ENCODE results near the gene SLC9A9. TPM values are rescaled to one million over a fixed set of nuclear protein-coding genes. Genes with fewer than 3 reads are reported as not detected.
A peak's percentile ranks its signal among the peaks of the same experiment; 100 is the strongest.

The SLC9A9 gene
- total and polyA plus RNA-seq, 4 donors: 12.0 to 39.7 (median 19.1) TPM

DNA sequence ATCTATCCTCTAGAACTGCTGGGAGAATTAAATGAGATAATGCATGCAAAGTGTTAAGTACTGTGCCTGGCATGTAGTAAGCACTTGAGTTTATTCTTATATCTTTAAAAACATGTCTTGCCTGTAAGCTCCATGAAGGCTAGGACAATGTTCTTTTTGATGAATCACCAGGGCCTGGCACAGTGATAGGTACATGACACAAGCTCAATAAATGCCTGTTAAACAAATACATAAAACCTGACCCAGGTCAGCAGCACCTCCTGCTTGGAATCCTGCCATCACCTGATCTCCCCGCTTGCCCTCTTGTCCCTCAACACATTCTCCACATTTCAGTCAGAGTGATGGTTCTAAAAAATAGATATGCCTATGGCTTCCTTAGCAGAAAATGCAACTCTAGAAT lies 541.9 kb downstream of the SLC9A9 start:
- H3K27ac ChIP-seq (ENCODE audit: low read depth, low read length): no peak overlapping the region

DNA sequence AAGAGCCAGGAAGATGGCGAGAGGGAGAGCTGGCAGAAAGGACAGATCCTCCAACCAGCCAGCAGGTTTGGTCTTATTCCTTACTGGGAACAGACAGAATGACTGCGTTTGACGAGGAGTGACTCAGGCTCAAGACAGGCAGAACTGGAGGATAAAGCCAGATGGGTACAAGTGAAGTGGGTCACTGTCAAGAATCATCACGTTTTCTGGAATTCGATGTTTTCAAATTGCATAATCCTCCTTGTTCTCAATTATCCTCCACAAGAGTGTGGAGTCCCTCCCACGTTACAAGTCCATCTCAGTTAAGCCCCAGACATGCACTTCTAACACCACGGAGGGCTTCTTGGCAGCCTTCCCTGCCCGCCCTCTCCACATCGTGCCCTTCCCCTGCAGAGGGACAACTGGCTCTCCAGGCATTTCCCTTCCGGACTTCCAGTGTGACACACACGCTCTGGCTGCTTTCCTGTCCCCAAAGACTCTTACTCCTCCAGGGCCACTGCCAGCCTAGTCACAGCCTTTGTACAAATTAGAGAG lies 545.6 kb downstream of the SLC9A9 start:
- H3K27ac ChIP-seq (ENCODE audit: low read depth, low read length): no peak overlapping the region
- no peaks in the 10 kb centered on the region for H3K36me3 ChIP-seq (ENCODE audit: control insufficient read depth, insufficient read depth, low read length)
- peak in 1 of 6 donors; percentile 28 for DNase-seq (ENCODE audit: low read depth in 4 of 6, low spot score in 6 of 6)
- H3K4me3 ChIP-seq (ENCODE audit: low read depth, low read length): no peak overlapping the region
- 70% methylated on average over 11 of the region's 11 CpGs for WGBS (ENCODE audit: insufficient coverage)
- no peaks in the 10 kb centered on the region for H3K4me1 ChIP-seq (ENCODE audit: control insufficient read depth, insufficient read depth, low read length)
- H3K9me3 ChIP-seq (ENCODE audit: control insufficient read depth, insufficient read depth, low read length): no peaks in the 10 kb centered on the region
- no peaks in the 10 kb centered on the region for H3K27me3 ChIP-seq (ENCODE audit: control insufficient read depth, insufficient read depth, low read length)

More for the DNA sequence above, 541.9 kb downstream of the SLC9A9 start:
- Histone ChIP-seq H3K36me3 (ENCODE audit: control insufficient read depth, insufficient read depth, low read length) (no peaks in the 10 kb centered on the region), H3K4me3 (ENCODE audit: low read depth, low read length) (no peak overlapping the region), H3K4me1 (ENCODE audit: control insufficient read depth, insufficient read depth, low read length) (no peaks in the 10 kb centered on the region), H3K27me3 (ENCODE audit: control insufficient read depth, insufficient read depth, low read length) (no peaks in the 10 kb centered on the region), H3K9me3 (ENCODE audit: control insufficient read depth, insufficient read depth, low read length) (no peaks in the 10 kb centered on the region)
- DNase-seq (ENCODE audit: low read depth in 4 of 6, low spot score in 6 of 6): no peak
- no CpG with 5 or more reads among the region's 1 CpG for WGBS (ENCODE audit: insufficient coverage)

DNA sequence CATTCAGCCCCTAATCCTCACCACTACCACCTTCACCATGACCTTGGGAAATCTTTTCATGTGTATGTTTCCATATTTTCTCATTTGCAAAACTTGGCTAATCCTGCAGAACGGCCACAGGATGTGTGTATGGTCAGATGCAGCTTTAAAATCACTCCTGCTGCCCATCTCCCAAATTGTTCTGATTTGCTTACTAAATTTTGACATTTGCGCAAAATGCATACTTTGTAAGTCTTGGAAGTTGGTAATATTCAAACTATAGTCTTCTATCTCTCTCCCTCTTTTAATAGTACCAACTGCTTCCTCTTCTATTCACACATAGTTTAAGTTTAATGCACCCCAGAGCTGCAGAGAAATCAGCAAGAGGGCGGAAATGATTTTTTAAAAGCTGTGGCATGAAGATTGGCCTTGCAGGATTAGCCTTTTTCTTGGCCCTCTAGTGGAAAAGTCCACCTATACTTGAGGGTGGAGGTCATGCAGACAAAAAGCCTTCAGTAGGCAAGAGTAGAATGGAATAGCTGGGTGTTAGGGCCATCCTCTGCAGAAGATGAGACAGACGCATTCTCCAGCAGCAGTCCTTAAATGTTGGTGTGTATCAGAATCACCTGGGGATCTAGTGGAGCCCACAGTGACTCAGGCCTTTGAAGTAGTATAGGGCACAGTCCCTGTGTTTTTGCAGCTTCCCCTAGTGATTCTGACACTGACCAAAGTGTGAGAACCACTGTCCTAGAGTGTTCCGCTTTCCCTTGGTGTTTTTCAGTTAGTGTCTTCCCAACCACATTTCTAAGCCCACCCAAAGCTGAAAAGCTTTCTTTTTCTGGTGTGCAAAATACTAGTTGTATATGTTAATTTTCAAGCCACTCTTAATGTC lies 547.0 kb downstream of the SLC9A9 start:
- DNase-seq (ENCODE audit: low read depth in 4 of 6, low spot score in 6 of 6): no peak
- H3K4me1 ChIP-seq (ENCODE audit: control insufficient read depth, insufficient read depth, low read length): no peaks in the 10 kb centered on the region
- H3K27ac ChIP-seq (ENCODE audit: low read depth, low read length): no peak overlapping the region
- H3K36me3 ChIP-seq (ENCODE audit: control insufficient read depth, insufficient read depth, low read length): no peaks in the 10 kb centered on the region
- 75% methylated on average over 3 of the region's 5 CpGs for WGBS (ENCODE audit: insufficient coverage)
- no peaks in the 10 kb centered on the region for H3K9me3 ChIP-seq (ENCODE audit: control insufficient read depth, insufficient read depth, low read length)
- no peaks in the 10 kb centered on the region for H3K27me3 ChIP-seq (ENCODE audit: control insufficient read depth, insufficient read depth, low read length)
- no peak overlapping the region for H3K4me3 ChIP-seq (ENCODE audit: low read depth, low read length)

GRCh38 chr3:143298886-143299535 lies 549.3 kb downstream of the SLC9A9 start:
- 100% methylated on average over 1 of the region's 5 CpGs for WGBS (ENCODE audit: insufficient coverage)
- Histone ChIP-seq H3K36me3 (ENCODE audit: control insufficient read depth, insufficient read depth, low read length) (no peaks in the 10 kb centered on the region), H3K27ac (ENCODE audit: low read depth, low read length) (no peak overlapping the region), H3K4me3 (ENCODE audit: low read depth, low read length) (no peak overlapping the region), H3K27me3 (ENCODE audit: control insufficient read depth, insufficient read depth, low read length) (no peaks in the 10 kb centered on the region), H3K9me3 (ENCODE audit: control insufficient read depth, insufficient read depth, low read length) (no peaks in the 10 kb centered on the region), H3K4me1 (ENCODE audit: control insufficient read depth, insufficient read depth, low read length) (no peaks in the 10 kb centered on the region)
- DNase-seq (ENCODE audit: low read depth in 4 of 6, low spot score in 6 of 6): no peak

- Histone ChIP-seq H3K4me1 (ENCODE audit: control insufficient read depth, insufficient read depth, low read length) (no peaks in the 10 kb centered on the region), H3K27me3 (ENCODE audit: control insufficient read depth, insufficient read depth, low read length) (no peaks in the 10 kb centered on the region), H3K9me3 (ENCODE audit: control insufficient read depth, insufficient read depth, low read length) (no peaks in the 10 kb centered on the region), H3K27ac (ENCODE audit: low read depth, low read length) (no peak overlapping the region), H3K4me3 (ENCODE audit: low read depth, low read length) (no peak overlapping the region), H3K36me3 (ENCODE audit: control insufficient read depth, insufficient read depth, low read length) (no peaks in the 10 kb centered on the region)
- no peak for DNase-seq (ENCODE audit: low read depth in 4 of 6, low spot score in 6 of 6)
Observed at GRCh38 chr3:143298380-143298779, 549.9 kb downstream of the SLC9A9 start.

DNA sequence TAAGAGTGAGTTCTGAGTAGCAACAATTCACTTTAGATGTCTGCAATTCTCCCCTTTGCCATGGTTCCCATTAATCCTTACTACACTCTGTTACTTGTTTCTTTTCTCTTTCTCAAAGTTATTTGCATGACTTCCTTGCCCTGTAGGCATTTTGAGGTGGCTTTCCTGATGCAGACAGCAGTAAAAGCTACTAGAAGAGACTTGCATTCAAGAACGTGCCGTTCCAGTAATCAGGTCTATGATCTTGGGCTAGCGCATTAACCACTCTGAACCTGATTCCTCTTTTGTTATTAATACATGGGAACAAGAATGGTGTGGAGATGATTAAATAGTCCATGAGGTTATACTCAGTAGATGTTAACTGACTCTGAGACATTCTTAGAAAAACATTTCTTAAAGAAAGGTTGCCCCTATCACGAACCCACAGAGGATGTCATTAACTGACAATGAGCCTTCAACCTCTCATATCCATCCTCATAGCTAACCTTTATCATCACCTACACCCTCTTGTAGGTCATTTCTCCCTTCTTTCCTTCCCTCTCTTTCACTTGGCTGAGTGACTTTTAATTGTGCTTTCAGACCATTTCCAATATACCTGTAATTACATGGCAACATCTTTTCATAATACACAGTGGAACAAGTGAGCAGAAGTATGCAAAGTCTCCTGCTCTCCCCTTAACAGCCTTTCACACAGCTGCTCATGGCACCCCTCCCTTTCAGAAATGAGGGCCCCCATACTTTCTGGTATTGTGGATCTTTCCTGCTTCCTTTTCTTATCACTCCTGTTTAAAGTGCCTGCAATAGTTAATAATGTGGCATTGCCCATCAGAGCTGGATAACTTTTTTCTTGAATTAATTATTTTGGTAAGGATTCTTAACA lies 552.8 kb downstream of the SLC9A9 start:
- Histone ChIP-seq H3K4me3 (ENCODE audit: low read depth, low read length) (no peak overlapping the region), H3K4me1 (ENCODE audit: control insufficient read depth, insufficient read depth, low read length) (no peaks in the 10 kb centered on the region), H3K27ac (ENCODE audit: low read depth, low read length) (no peak overlapping the region), H3K27me3 (ENCODE audit: control insufficient read depth, insufficient read depth, low read length) (no peaks in the 10 kb centered on the region), H3K36me3 (ENCODE audit: control insufficient read depth, insufficient read depth, low read length) (no peaks in the 10 kb centered on the region), H3K9me3 (ENCODE audit: control insufficient read depth, insufficient read depth, low read length) (no peaks in the 10 kb centered on the region)
- 59% methylated on average over 3 of the region's 4 CpGs for WGBS (ENCODE audit: insufficient coverage)
- no peak for DNase-seq (ENCODE audit: low read depth in 4 of 6, low spot score in 6 of 6)

DNA sequence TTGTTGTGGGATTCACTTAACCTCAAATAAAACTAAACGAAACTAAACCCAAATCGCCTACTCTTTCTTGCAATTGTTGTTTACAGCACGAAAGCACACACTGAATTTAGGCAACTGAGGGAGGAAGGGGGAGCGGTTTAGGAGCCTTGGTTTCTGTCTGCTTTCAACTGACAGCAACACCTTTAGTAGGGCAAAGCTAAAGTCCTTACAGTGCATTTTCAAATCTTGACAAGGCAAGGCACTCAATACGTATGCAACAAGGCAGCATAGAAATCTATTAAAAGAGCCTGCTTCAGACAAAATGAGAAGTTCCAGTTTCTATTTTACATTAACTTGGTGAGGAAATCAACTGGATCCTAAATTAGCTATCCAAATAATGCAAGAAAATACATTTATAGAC lies 554.1 kb downstream of the SLC9A9 start:
- H3K36me3 ChIP-seq (ENCODE audit: control insufficient read depth, insufficient read depth, low read length): no peaks in the 10 kb centered on the region
- no peak overlapping the region for H3K27ac ChIP-seq (ENCODE audit: low read depth, low read length)
- no CpG with 5 or more reads among the region's 5 CpGs for WGBS (ENCODE audit: insufficient coverage)

GRCh38 chr3:143291836-143292447 lies 556.3 kb downstream of the SLC9A9 start:
- Histone ChIP-seq H3K36me3 (ENCODE audit: control insufficient read depth, insufficient read depth, low read length) (no peaks in the 10 kb centered on the region), H3K9me3 (ENCODE audit: control insufficient read depth, insufficient read depth, low read length) (peaks cover 2% of the 10 kb centered on the region), H3K27ac (ENCODE audit: low read depth, low read length) (no peak overlapping the region), H3K27me3 (ENCODE audit: control insufficient read depth, insufficient read depth, low read length) (no peaks in the 10 kb centered on the region), H3K4me3 (ENCODE audit: low read depth, low read length) (no peak overlapping the region), H3K4me1 (ENCODE audit: control insufficient read depth, insufficient read depth, low read length) (peaks cover 8% of the 10 kb centered on the region)
- WGBS (ENCODE audit: insufficient coverage): 78% methylated on average over 1 of the region's 3 CpGs
- DNase-seq (ENCODE audit: low read depth in 4 of 6, low spot score in 6 of 6): no peak

More for the DNA sequence above, 554.1 kb downstream of the SLC9A9 start:
- no peak overlapping the region for H3K4me3 ChIP-seq (ENCODE audit: low read depth, low read length)
- H3K9me3 ChIP-seq (ENCODE audit: control insufficient read depth, insufficient read depth, low read length): peaks cover 2% of the 10 kb centered on the region
- no peak for DNase-seq (ENCODE audit: low read depth in 4 of 6, low spot score in 6 of 6)
- H3K27me3 ChIP-seq (ENCODE audit: control insufficient read depth, insufficient read depth, low read length): no peaks in the 10 kb centered on the region
- H3K4me1 ChIP-seq (ENCODE audit: control insufficient read depth, insufficient read depth, low read length): peaks cover 5% of the 10 kb centered on the region

DNA sequence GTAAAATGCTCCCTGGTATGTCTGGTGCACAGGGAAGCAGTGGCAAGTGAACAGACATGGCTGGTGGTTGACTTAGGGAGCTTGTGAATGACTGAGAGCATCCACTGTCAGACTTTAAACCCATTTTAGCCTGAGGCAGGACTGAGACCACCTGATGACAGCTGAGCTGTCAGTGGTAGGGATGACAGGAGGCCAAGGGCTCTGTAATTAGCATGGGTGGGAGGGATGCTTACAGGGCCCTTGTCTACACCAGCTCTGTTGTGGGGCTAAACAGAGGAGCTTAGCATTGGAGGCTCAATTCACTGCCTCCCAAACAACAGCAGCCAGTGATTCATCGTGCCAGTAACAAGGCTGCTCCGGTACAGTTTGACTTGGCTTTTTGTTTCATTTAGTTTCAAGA lies 559.3 kb downstream of the SLC9A9 start:
- Histone ChIP-seq H3K9me3 (ENCODE audit: control insufficient read depth, insufficient read depth, low read length) (peaks cover 2% of the 10 kb centered on the region), H3K4me3 (ENCODE audit: low read depth, low read length) (no peak overlapping the region), H3K27me3 (ENCODE audit: control insufficient read depth, insufficient read depth, low read length) (no peaks in the 10 kb centered on the region), H3K36me3 (ENCODE audit: control insufficient read depth, insufficient read depth, low read length) (no peaks in the 10 kb centered on the region), H3K27ac (ENCODE audit: low read depth, low read length) (no peak overlapping the region), H3K4me1 (ENCODE audit: control insufficient read depth, insufficient read depth, low read length) (peaks cover 8% of the 10 kb centered on the region)
- WGBS (ENCODE audit: insufficient coverage): 50% methylated on average over 2 of the region's 2 CpGs
- DNase-seq (ENCODE audit: low read depth in 4 of 6, low spot score in 6 of 6): no peak
